ENCODE results near the gene AMZ1.
"Not testable (repeated sequence)": the region's sequence is repeated elsewhere in the genome, so short reads cannot be mapped to it uniquely, and the experiment has no call there.

The AMZ1 gene

GRCh38 chr7:2723138-2723850 is 35.3 kb downstream of the AMZ1 start:
- FAIRE-seq (no peak), DNase-seq (ENCODE audit: insufficient read length, low spot score) (no peak)
- TF ChIP-seq POLR2A (IDR thresholded peaks at IDR 0.05; ENCODE audit: low read depth, low read length) (no peak), PAX5 (IDR thresholded peaks at IDR 0.05; ENCODE audit: insufficient read depth, low read length, severe bottlenecking) (no peak)

GRCh38 chr7:2724036-2724435 is 36.0 kb downstream of the AMZ1 start:
- FAIRE-seq; DNase-seq (ENCODE audit: insufficient read length, low spot score): not testable (repeated sequence)

DNA sequence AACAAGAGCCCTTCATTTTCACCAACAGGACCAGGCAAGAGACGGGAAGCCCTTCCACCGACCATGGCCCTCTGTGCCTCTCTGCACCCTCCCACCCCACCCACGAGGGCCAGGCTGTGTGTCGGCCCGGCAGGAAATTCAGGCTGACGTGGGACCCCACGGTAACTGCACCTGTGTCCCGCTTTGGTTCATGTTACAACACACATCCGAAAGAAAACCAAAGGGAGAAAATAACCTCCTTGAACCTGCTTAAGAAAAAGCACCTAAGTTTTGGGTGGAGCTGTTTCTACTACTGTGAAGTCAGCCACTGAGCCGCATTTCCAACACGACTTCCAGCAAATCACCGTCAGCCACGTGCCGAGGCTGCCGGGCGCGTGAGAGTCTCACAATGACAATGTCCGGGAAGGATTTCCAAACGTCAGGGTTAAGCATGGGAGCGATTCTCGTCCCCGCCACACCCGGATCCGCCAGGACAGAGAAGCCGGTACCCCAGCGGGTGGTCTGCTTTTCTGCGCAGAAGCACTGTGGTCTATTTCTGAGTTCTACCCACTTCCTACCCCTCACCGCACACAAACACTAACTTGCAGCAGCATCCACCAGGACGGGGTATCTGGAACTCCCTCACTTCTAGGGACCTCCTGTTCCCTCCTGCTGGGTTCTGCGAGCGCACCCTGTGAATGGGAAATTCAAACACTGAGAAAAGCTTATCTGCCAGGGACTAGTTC is 36.6 kb downstream of the AMZ1 start:
- FAIRE-seq = no peak

DNA sequence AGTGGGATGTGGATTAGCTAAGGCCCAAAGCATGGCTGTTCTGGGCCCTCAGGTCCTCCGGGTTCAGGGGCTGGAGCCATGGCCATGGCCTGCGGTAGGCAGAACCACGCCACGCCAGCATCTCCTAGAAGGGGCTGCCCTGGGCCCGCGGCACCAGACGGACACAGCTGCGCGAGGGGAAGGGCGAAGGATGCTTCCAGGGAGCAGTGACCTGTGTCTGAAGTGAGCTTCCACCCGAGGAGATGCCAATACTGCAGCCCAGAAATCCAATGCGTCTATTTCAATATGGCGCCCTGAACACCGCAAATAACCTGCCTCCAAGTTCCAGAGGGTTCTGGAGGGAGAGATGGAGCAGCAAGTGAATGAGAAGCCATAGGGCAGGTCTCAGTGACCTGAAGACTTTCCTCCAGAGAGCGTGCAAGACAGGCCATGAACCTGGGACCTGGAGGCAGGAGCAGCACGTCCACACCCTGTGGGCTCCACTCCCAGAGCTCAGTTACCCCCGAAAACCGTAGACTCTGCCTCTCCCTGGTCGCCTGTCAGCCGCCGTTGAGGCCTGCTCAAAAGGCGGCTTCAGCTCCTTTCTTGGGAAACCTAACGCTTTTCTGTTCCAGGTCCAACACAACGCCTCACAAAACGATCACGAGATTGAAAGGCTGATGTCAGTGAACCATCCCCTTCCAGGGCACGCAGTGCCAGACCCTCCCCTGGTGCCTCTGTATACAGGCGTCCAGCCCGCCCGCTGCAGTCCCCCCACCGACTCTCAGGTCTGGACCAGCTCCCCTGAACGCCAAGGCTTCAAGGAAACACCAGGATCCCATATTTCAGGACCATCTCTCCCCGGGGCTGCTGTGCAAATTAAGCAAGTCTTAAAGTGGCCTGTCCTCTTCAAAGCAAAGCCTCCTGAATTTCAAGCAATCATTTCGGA is 37.4 kb downstream of the AMZ1 start:
- FAIRE-seq = no peak
- DNase-seq (ENCODE audit: insufficient read length, low spot score) = no peak
- TF ChIP-seq POLR2AphosphoS5 (IDR thresholded peaks at IDR 0.05; ENCODE audit: low read depth, low read length) (no peak), TAF1 (IDR thresholded peaks at IDR 0.05; ENCODE audit: low read depth, low read length) (no peak)

More for the DNA sequence above, 36.6 kb downstream of the AMZ1 start:
- TF ChIP-seq POU2F2 (IDR thresholded peaks at IDR 0.05; ENCODE audit: low read depth, low read length) (no peak), SPI1 (IDR thresholded peaks at IDR 0.05; ENCODE audit: low read depth, low read length) (no peak), POLR2A (IDR thresholded peaks at IDR 0.05; ENCODE audit: low read depth, low read length) (no peak), TAF1 (IDR thresholded peaks at IDR 0.05; ENCODE audit: low read depth, low read length) (no peak), PAX5 (IDR thresholded peaks at IDR 0.05; ENCODE audit: insufficient read depth, low read length, severe bottlenecking) (no peak), POLR2AphosphoS5 (IDR thresholded peaks at IDR 0.05; ENCODE audit: low read depth, low read length) (no peak)
- DNase-seq (ENCODE audit: insufficient read length, low spot score) = no peak

DNA sequence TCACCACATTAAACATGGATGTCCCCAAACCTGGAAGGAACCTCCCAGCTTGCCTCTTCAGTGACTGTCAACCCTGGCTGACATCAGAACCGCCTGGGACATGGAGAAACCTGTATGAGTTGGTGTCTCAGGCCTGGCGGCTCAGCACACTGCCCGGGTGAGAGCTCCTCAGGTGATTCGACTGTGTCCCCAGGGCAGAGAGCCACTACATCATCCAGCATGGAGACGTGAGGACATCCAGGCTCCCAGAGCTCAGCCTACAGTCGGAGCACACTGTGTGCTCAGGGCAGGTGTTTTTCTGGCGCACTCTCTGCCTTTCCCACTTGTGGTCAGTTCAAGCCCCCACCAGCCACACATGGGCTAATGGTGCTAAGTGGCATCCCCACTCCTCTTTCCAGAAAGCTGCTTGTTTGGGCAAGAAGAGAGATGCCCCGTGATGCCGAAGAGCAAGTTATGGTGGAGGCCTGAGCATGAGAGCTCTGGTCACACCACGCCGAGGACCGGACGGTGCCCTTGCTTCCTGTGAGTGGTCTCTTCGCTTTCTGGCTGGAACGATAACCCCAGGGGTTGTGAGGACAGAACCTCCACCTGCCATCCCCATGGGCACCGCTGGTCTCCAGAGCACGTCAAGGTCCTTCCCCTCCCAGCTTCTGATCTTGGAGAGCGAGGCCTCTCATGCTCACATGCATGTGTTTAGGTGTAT is 38.5 kb downstream of the AMZ1 start:
- TF ChIP-seq POLR2AphosphoS5 (IDR thresholded peaks at IDR 0.05; ENCODE audit: low read depth, low read length) (no peak), POLR2A (IDR thresholded peaks at IDR 0.05; ENCODE audit: low read depth, low read length) (no peak), POU2F2 (IDR thresholded peaks at IDR 0.05; ENCODE audit: low read depth, low read length) (no peak), PAX5 (IDR thresholded peaks at IDR 0.05; ENCODE audit: insufficient read depth, low read length, severe bottlenecking) (no peak), TAF1 (IDR thresholded peaks at IDR 0.05; ENCODE audit: low read depth, low read length) (no peak), SPI1 (IDR thresholded peaks at IDR 0.05; ENCODE audit: low read depth, low read length) (no peak)
- DNase-seq (ENCODE audit: insufficient read length, low spot score) = no peak
- no peak for FAIRE-seq

DNA sequence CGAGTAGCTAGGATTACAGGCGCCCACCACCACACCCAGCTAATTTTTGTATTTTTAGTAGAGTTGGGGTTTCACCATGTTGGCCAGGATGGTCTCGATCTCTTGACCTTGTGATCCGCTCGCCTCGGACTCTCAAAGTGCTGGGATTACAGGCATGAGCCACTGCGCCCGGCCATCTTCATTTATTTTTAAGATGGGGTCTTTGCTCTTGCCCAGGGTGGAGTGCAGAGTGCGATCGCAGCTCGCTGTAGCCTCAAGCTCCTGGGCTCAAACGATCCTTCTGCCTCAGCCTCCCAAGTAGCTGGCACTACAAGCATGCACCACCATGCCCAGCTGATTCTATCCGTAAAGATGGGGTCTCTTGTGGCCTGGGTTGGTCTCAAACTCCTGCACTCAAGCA is 39.2 kb downstream of the AMZ1 start:
- not testable (repeated sequence) for DNase-seq (ENCODE audit: insufficient read length, low spot score); FAIRE-seq

DNA sequence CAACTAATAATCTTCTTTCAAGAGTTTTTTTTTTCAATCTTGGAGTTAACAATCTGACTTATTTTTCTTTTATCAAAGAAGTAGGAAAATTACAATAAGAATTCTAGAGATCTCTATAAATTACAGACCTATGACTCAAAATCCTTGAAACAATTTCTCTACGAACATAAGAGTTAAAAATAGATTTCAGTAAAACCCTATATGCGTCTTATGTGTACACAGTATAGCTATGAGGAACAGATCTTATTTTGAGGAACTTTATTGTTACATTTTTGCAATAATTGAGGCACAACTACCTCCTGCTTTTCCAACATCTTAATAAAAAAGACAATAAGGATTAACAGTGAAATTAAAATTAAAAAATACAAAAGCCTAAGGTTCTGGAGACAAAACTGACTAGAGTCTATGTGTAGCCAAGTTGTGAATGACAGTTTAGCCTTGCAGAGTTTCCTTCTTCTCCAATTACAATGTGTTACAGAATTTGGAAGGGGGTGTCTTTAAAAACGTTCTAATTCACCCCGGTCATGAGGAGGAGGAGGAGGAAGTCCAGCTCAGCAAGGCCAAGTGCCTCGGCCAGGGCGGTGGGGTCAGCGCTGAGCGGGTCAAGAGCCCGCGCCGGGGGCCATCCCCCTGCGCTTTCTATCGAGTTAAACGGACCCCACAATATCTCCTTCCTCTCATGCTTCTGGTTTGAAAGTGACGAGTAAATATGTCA is 40.5 kb downstream of the AMZ1 start:
- TF ChIP-seq PAX5 (IDR thresholded peaks at IDR 0.05; ENCODE audit: insufficient read depth, low read length, severe bottlenecking) = no peak
- TF ChIP-seq POU2F2 (IDR thresholded peaks at IDR 0.05; ENCODE audit: low read depth, low read length) = no peak
- no peak for TF ChIP-seq TAF1 (IDR thresholded peaks at IDR 0.05; ENCODE audit: low read depth, low read length)
- TF ChIP-seq POLR2A (IDR thresholded peaks at IDR 0.05; ENCODE audit: low read depth, low read length) = no peak
- TF ChIP-seq POLR2AphosphoS5 (IDR thresholded peaks at IDR 0.05; ENCODE audit: low read depth, low read length) = no peak
- TF ChIP-seq SPI1 (IDR thresholded peaks at IDR 0.05; ENCODE audit: low read depth, low read length) = no peak
- no peak for FAIRE-seq
- no peak for DNase-seq (ENCODE audit: insufficient read length, low spot score)

DNA sequence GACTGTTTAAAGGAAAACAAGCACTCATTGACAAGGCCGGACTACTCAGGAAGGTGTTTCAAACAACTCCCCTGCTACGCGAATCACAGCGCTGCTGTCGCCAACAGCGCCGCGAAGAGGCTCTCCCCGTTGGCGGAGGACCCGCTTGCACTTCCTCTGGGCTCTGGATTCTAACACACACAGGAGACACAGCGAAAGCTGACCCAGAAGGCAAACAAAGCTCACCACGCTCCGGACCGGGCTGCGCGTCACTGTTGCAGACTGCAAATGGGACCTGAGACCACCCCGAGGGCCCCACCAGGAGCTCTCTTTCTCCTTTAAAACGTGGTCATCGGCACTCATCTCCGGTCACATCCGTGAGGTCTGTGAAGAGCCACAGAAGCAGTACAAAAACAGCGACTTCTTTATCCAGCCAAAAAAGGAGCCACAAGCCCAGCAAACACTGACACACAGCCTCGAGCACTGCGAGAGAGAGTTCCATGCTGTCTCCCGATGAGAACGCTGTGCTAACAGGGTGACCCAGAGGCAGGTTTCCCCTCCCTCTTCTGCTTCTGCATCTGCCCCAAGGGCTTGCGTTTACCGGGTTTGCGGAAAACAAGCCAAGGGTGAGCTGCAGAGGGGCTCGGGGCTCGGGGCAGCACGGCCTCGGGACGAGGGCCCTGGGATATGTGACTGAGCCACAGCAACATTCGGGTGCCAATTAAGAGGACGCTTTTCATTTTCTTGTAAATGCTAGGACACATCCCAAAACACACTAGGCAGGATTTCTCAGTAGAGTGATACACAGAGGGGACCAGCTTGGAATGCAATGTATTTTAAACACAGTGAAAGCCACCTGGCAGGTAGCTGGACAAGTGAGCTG is 41.3 kb downstream of the AMZ1 start:
- FAIRE-seq = no peak
- DNase-seq (ENCODE audit: insufficient read length, low spot score) = no peak
- TF ChIP-seq POLR2A (IDR thresholded peaks at IDR 0.05; ENCODE audit: low read depth, low read length) = no peak
- no peak for TF ChIP-seq SPI1 (IDR thresholded peaks at IDR 0.05; ENCODE audit: low read depth, low read length)
- no peak for TF ChIP-seq TAF1 (IDR thresholded peaks at IDR 0.05; ENCODE audit: low read depth, low read length)
- no peak for TF ChIP-seq PAX5 (IDR thresholded peaks at IDR 0.05; ENCODE audit: insufficient read depth, low read length, severe bottlenecking)
- no peak for TF ChIP-seq POU2F2 (IDR thresholded peaks at IDR 0.05; ENCODE audit: low read depth, low read length)
- TF ChIP-seq POLR2AphosphoS5 (IDR thresholded peaks at IDR 0.05; ENCODE audit: low read depth, low read length) = no peak

Data from GM12891 (cell line).